Measurements from ENCODE around the gene RNH1. TPM values are rescaled to one million over a fixed set of nuclear protein-coding genes. Genes with fewer than 3 reads are reported as not detected.

The RNH1 gene
- total RNA-seq, 1 experiment from 2014 or later: 59.0 TPM

DNA sequence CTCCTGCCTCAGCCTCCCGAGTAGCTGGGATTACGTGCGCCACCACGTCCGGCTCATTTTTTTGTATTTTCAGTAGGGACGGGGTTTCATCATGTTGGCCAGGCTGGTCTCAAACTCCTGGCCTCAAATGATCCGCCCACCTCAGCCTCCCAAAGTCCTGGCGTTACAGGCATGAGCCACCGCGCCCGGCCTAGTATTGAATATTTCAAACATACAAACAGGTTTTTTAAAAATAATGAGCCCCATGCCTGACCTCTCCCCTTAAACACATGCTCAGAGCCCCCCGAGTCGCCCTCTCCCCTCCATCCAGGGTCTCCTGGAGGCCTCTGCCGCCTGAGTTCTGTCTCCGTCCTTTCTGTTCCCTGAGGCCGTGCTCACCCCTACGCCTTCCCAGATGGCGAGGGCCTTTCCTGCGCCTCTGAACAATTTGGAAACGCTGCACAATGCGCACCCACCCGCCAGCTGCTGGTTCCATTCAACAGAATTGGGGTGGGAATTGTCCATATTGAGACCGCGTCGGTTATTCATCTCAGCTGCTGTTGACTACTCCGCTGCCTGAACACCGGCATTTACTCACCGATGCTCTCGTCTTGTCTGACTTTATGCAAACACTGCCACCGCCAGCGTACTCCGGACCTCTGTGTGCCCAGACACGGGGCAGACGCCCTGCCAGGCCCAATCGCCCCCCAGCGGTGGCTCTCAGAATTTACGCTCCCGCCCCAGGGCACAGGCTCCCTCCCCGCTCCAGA is 13.6 kb upstream of the RNH1 start:
- POLR2A ChIA-PET: no interaction called here
- H3K4me3 Mint-ChIP-seq: no peak overlapping the region

DNA sequence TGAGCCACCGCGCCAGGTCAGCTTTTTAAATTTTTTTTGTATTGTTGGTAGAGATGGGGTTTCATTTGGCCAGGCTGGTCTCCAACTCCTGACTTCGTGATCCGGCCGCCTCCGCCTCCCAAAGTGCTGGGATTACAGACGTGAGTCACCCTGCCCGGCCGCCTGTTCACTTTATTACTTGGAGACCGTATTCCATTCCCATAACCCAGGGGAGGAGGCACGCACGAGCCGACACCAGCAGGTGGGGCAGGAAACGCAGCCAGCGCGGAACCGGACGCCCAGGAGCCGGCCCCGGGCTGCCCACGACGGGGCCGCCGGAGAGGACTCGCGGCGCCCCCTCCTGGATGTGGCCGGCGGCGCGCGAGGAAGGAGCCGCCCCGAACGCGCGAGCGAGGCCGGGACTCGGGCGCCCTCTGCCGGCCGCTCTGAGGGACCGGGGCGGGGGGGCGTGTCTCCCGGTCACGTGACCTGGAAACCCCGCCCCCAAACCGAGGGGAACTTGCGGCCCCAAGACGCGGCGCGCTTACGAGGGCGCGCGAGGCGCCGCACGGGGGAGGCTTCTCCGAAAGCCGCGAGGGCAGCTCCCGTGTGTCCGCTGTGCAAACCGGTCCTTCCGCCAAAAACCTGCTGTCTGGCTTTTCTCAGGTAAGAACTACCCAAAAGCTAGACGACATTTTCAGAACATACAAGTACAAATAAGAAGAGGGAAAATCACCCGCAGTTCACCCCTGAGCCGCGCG is 11.6 kb upstream of the RNH1 start:
- Mint-ChIP-seq H3K4me1 (no peaks in the 10 kb centered on the region; the same call in 1 of the 2 replicates), H3K27ac (0 out of 2 replicates have a peak overlapping the region, but pooled peaks have one; percentile 70), H3K27me3 (ENCODE audit: low read depth) (peaks cover 7% of the 10 kb centered on the region), H3K9me3 (peaks cover 25% of the 10 kb centered on the region), H3K4me3 (peak overlapping the region; percentile 60), H3K36me3 (peaks cover 32% of the 10 kb centered on the region)
- ChIA-PET POLR2A (no interaction called here), CTCF (interaction anchor here (0.7 to 2.4 kb wide), 18 partner anchors 10 to 178 kb away, joined by 3 to 22 read pairs (median 5); partner anchors contain the start of genes HRAS, PHRF1, PTDSS2 and RNH1)
- ATAC-seq (peak; percentile 97), DNase-seq (ENCODE audit: low spot score) (peak; percentile 82)
- TF ChIP-seq CREM (CRISPR knock-in tag; IDR thresholded peaks at IDR 0.05) (peak; percentile 72; the same call in 1 of the 2 replicates), SP1 (CRISPR knock-in tag; conservative IDR thresholded peaks at IDR 0.05) (peak; percentile 97), JUN (CRISPR knock-in tag; IDR thresholded peaks at IDR 0.05) (peak; percentile 87; the same call in 1 of the 2 replicates), PRRX2 (CRISPR knock-in tag; IDR thresholded peaks at IDR 0.05) (no peak), ATF1 (CRISPR knock-in tag; IDR thresholded peaks at IDR 0.05) (peak; percentile 61; the same call in 1 of the 2 replicates), ZNF671 (CRISPR knock-in tag; IDR thresholded peaks at IDR 0.05) (no peak), ETV6 (CRISPR knock-in tag; IDR thresholded peaks at IDR 0.05) (peak; percentile 88), RELA (CRISPR knock-in tag; IDR thresholded peaks at IDR 0.05; ENCODE audit: borderline replicate concordance) (0 out of 2 replicates have a peak, but pooled peaks have one; percentile 41), NR1H2 (CRISPR knock-in tag; IDR thresholded peaks at IDR 0.05) (no peak)
- TF ChIP-seq, protein P1, sequence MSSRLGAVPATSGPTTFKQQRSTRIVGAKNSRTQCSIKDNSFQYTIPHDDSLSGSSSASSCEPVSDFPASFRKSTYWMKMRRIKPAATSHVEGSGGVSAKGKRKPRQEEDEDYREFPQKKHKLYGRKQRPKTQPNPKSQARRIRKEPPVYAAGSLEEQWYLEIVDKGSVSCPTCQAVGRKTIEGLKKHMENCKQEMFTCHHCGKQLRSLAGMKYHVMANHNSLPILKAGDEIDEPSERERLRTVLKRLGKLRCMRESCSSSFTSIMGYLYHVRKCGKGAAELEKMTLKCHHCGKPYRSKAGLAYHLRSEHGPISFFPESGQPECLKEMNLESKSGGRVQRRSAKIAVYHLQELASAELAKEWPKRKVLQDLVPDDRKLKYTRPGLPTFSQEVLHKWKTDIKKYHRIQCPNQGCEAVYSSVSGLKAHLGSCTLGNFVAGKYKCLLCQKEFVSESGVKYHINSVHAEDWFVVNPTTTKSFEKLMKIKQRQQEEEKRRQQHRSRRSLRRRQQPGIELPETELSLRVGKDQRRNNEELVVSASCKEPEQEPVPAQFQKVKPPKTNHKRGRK (CRISPR knock-in tag; IDR thresholded peaks at IDR 0.05; ENCODE audit: borderline replicate concordance): no peak
- TF ChIP-seq, protein P2, sequence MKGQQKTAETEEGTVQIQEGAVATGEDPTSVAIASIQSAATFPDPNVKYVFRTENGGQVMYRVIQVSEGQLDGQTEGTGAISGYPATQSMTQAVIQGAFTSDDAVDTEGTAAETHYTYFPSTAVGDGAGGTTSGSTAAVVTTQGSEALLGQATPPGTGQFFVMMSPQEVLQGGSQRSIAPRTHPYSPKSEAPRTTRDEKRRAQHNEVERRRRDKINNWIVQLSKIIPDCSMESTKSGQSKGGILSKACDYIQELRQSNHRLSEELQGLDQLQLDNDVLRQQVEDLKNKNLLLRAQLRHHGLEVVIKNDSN (CRISPR knock-in tag; IDR thresholded peaks at IDR 0.05): peak; percentile 91
- TF ChIP-seq, protein P3, sequence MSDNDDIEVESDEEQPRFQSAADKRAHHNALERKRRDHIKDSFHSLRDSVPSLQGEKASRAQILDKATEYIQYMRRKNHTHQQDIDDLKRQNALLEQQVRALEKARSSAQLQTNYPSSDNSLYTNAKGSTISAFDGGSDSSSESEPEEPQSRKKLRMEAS (CRISPR knock-in tag; IDR thresholded peaks at IDR 0.05): peak; percentile 97
- TF ChIP-seq, protein P4, sequence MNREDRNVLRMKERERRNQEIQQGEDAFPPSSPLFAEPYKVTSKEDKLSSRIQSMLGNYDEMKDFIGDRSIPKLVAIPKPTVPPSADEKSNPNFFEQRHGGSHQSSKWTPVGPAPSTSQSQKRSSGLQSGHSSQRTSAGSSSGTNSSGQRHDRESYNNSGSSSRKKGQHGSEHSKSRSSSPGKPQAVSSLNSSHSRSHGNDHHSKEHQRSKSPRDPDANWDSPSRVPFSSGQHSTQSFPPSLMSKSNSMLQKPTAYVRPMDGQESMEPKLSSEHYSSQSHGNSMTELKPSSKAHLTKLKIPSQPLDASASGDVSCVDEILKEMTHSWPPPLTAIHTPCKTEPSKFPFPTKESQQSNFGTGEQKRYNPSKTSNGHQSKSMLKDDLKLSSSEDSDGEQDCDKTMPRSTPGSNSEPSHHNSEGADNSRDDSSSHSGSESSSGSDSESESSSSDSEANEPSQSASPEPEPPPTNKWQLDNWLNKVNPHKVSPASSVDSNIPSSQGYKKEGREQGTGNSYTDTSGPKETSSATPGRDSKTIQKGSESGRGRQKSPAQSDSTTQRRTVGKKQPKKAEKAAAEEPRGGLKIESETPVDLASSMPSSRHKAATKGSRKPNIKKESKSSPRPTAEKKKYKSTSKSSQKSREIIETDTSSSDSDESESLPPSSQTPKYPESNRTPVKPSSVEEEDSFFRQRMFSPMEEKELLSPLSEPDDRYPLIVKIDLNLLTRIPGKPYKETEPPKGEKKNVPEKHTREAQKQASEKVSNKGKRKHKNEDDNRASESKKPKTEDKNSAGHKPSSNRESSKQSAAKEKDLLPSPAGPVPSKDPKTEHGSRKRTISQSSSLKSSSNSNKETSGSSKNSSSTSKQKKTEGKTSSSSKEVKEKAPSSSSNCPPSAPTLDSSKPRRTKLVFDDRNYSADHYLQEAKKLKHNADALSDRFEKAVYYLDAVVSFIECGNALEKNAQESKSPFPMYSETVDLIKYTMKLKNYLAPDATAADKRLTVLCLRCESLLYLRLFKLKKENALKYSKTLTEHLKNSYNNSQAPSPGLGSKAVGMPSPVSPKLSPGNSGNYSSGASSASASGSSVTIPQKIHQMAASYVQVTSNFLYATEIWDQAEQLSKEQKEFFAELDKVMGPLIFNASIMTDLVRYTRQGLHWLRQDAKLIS (CRISPR knock-in tag; IDR thresholded peaks at IDR 0.05; ENCODE audit: borderline replicate concordance): 0 out of 2 replicates have a peak, but pooled peaks have one; percentile 36

More for the DNA sequence above, 13.6 kb upstream of the RNH1 start:
- DNase-seq (ENCODE audit: low spot score) (peak; percentile 45), ATAC-seq (no peak)
- H3K27ac Mint-ChIP-seq: no peak overlapping the region
- peaks cover 26% of the 10 kb centered on the region for H3K36me3 Mint-ChIP-seq
- H3K27me3 Mint-ChIP-seq (ENCODE audit: low read depth): peaks cover 10% of the 10 kb centered on the region
- peaks cover 31% of the 10 kb centered on the region for H3K9me3 Mint-ChIP-seq
- CTCF ChIA-PET: interaction anchor here (0.6 to 1.3 kb wide), 2 partner anchors 8 to 74 kb away, joined by 3 read pairs; no protein-coding TSS in a partner anchor
- H3K4me1 Mint-ChIP-seq: no peaks in the 10 kb centered on the region; the same call in 1 of the 2 replicates
- TF ChIP-seq, protein P5, sequence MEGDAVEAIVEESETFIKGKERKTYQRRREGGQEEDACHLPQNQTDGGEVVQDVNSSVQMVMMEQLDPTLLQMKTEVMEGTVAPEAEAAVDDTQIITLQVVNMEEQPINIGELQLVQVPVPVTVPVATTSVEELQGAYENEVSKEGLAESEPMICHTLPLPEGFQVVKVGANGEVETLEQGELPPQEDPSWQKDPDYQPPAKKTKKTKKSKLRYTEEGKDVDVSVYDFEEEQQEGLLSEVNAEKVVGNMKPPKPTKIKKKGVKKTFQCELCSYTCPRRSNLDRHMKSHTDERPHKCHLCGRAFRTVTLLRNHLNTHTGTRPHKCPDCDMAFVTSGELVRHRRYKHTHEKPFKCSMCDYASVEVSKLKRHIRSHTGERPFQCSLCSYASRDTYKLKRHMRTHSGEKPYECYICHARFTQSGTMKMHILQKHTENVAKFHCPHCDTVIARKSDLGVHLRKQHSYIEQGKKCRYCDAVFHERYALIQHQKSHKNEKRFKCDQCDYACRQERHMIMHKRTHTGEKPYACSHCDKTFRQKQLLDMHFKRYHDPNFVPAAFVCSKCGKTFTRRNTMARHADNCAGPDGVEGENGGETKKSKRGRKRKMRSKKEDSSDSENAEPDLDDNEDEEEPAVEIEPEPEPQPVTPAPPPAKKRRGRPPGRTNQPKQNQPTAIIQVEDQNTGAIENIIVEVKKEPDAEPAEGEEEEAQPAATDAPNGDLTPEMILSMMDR (IDR thresholded peaks at IDR 0.05): peak; percentile 53
- TF ChIP-seq, protein P6, sequence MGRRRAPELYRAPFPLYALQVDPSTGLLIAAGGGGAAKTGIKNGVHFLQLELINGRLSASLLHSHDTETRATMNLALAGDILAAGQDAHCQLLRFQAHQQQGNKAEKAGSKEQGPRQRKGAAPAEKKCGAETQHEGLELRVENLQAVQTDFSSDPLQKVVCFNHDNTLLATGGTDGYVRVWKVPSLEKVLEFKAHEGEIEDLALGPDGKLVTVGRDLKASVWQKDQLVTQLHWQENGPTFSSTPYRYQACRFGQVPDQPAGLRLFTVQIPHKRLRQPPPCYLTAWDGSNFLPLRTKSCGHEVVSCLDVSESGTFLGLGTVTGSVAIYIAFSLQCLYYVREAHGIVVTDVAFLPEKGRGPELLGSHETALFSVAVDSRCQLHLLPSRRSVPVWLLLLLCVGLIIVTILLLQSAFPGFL (CRISPR knock-in tag; IDR thresholded peaks at IDR 0.05; ENCODE audit: borderline replicate concordance): no peak
- TF ChIP-seq TCF7 (CRISPR knock-in tag; IDR thresholded peaks at IDR 0.05; ENCODE audit: low read depth): no peak
- TF ChIP-seq, protein P7, sequence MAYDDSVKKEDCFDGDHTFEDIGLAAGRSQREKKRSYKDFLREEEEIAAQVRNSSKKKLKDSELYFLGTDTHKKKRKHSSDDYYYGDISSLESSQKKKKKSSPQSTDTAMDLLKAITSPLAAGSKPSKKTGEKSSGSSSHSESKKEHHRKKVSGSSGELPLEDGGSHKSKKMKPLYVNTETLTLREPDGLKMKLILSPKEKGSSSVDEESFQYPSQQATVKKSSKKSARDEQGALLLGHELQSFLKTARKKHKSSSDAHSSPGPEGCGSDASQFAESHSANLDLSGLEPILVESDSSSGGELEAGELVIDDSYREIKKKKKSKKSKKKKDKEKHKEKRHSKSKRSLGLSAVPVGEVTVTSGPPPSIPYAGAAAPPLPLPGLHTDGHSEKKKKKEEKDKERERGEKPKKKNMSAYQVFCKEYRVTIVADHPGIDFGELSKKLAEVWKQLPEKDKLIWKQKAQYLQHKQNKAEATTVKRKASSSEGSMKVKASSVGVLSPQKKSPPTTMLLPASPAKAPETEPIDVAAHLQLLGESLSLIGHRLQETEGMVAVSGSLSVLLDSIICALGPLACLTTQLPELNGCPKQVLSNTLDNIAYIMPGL (CRISPR knock-in tag; IDR thresholded peaks at IDR 0.05): no peak
